ENCODE data around the gene MAP3K4.

DNA sequence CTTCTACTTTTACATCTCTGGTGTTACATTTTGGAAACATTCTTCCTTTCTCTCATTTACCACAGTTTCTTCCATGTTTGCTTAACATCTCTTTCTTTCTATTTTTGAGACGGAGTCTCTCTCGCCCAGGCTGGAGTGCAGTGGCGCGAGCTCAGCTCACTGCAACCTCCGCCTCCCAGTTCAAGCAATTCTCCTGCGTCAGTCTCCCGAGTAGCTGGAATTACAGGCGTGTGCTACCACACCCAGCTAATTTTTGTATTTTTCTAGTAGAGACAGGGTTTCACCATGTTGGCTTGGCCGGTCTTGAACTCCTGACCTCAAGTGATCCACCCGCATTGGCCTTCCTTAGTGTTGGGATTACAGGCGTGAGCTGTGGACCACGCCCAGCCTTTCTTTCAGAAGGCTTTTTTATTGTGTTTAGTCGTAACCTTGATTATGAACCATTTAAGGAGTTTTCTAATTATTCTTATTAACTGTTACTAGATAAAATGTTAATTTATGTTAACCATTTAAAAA, 27.8 kb downstream of the MAP3K4 start:
- no peak for TF ChIP-seq POLR2A (IDR thresholded peaks at IDR 0.05)
- no peak for TF ChIP-seq CTCF (IDR thresholded peaks at IDR 0.05)

Data from esophagus squamous epithelium (tissue), 4 donors.